GM21529 (cell line): ENCODE measurements around the gene MAS1.
"Not testable (repeated sequence)": the region's sequence is repeated elsewhere in the genome, so short reads cannot be mapped to it uniquely, and the experiment has no call there.

Experiments used
- ATAC-seq: cut with Tn5 transposase; IDR thresholded peaks from one replicate; pipeline ENCODE4 v1.9.1; 2021; ENCODE audit not compliant: unreplicated experiment

The MAS1 gene

DNA sequence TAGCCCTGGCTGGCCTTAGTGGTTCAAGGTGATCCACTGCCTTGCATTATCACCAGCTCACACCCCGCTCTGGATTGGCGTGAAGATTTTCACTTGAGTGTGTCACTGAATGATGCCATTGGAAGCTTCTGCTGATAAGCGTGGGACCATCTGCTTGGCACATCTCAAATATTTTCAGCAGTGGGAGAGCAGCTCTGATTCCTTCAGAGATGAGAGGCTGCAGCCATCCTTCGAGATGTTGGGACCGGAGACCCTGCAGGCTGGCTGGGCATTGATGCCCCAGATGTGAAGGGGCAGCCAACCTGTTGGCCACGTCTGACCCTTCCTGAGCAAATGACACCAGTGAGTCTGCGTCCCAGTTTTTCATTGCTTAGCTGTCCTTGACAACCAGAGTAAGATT, at the start of gene MAS1:
Gene MAS1 (plus strand): TSS at position 197 of the 400 bp plus-strand sequence. CDS start 15,968 bp downstream, outside the sequence.
- ATAC-seq = no peak

DNA sequence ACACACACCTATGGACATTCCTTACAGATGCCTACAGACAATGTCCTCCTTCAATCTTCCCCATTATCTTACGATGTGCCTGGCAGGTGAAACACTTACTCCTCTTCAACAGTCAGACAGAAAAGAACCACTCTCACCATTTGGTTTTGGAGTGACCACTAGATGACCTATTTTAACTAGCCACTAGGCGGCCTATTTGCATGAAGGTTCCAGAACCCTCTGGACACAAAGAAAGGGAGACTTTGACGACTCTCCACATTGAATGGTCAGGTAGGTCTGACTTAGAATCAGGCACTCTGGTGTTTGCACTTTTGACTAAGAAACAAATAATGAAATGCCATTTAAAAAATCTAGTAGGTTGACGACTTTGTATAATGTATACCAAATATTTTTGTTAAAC, 48.8 kb upstream of the MAS1 start:
- ATAC-seq = no peak

DNA sequence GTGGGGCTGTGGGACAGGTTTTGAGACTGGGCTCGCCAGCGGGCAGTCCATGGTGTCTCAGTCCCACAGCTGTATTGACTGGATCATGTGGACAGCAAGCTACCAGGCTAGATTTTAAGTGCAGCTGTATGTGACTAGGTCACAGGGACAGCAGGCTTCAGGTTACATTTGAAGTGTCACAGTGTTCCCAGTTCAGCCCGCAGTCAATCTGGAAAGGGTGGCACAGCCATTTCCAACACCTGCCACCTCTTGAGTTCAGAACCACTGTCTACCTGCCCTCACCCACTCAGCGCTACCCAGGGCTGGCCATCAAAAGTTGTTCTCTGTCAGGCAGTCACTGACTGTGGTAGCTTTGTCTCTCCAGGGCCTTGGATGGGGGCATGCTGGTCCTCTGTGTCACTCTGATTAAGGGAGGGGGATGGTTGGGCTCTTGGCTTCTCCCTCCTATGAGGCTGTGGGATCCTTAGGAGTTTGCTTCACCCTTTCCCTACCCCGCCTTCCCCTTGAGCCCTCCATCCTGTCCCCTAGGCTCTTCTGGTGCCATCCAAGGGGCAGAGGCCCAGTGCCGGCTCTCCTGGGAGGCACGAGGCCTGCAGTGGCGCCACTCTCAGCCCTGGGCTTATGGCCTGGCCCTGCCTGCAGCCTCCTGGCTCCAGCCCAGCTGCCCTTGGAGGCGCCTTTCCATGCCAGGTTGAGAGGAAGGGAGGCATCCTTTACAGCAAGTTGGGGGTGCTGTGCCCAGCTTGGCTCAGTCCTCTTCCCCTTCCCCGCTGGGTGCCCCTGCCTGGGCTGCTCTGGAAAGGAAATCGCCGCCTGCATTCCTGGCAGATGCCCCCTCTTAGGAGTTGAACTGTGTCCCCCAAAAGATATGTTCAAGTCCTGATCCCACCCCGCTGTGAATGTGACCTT, 45.8 kb upstream of the MAS1 start:
- no peak for ATAC-seq

DNA sequence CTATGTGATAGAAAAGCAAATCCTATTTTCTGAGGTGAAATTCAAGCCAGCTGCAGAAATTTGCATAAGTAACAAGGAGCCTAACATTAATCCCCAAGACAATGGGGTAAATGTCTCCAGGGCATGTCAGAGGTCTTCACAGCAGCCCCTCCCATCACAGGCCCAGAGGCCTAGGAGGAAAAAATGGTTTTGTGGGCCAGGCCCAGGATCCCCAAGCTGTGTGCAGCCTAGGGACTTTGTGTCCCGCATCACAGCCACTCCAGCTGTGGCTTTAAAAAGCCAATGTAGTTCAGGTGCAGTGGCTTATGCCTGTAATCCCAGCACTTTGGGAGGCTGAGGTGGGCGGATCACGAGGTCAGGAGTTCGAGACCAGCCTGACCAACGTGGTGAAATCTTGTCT, 42.2 kb upstream of the MAS1 start:
- ATAC-seq = not testable (repeated sequence)

DNA sequence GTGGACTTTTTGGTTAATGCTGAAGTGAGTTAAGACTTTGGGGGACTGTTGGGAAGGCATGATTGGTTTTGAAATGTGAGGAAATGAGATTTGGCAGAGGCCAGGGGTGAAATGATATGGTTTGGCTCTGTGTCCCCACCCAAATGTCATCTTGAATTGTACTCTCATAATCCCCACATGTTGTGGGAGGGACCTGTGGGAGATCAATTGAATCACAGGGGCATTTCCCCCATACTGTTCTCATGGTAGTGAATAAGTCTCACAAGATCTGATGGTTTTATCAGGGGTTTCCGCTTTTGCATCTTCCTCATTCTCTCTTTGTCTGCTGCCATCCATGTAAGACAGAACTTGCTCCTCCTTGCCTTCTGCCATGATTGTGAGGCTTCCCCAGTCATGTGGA, 40.9 kb upstream of the MAS1 start:
- ATAC-seq = not testable (repeated sequence)

DNA sequence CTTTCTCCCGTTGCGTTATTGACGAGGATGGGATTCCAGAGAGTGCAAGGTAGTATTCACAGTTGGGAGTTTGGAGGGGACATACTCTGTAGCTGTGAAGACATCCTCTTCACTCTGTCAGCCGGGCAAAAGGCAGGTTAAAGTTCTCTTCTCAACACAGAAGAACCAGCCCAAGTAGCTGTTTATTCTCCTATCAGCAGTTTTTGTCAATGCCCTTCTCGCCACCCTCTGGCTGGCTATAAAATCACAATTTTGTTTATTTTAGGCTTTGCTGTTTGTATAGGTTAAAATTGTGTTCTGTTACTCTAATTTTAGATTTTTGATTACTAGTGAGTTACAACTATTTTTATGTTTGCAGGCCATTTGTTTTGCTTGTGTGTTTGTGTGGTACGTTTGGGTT, 37.9 kb upstream of the MAS1 start:
- no peak for ATAC-seq

DNA sequence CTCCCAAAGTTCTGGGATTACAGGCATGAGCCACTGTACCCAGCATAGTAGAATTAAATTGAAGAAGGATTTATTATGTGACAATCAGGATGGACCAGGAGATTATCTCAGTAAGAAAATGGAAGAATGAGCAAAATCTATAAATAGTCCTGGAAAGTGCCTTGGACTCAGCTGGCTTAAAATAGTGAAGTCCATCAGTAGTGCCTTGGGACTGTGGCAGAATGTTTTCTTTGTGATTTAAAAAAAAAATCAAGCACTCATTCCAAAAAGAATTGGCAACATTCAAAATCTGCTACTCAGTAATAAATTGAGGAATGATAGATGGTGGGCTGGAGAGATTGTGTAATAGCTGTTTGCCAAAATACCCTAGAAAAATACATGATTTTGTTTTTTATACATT, 37.0 kb upstream of the MAS1 start:
- ATAC-seq = no peak

DNA sequence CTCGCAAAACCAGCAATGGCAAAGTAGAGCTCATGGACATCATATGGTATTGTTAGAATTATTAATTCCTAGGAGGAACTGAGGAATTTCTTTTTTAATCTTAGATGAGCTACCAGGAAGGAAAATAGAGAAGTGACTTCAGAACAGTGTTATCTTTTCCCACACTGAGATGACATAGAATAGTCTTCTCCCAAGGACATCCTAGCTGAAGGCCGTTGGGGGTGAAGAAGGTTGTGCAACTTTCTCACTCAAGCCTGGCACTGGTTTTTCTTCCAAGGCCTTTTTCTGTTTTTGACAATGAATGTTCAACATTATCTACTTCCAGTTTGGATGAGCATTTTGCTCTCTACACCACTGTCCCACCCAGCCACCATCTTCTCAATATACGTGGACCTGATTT, 35.8 kb upstream of the MAS1 start:
- no peak for ATAC-seq

DNA sequence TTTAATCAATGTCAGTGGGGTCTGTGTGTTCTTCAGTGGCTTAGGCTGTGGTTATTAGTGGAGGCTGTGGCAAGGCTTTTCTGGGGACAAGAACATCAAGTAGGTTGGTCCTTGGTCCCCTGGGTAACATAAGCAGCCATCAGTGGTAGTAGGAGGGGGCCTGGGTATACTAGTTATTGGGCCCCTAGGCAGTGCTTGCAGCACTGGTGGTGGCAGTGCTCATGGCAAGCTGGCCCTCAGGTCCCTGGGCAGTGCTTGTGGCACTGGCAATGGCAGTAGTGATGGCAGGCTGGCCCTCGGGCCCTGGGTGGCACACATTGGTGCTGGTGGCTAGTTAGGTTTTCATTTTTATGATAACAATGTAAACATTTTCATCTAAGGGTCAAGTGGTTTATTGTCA, 32.5 kb upstream of the MAS1 start:
- no peak for ATAC-seq

DNA sequence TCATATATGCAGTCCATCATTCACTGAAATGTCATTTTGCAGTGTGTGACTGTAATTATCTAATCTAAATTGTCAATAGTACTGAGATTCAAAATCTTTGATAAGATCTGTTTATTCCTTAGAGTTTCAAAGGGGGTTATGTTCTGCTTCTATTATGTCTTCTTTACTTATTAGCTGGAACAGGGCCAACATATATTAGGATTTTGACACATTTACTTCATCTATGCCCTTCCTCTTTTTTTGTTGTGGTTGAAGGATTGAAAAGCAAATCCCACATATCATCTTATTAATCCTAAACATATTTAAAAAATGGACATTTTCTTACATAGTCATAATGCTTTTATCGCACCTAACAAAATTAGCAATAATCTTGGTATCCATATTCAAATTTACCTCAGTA, 30.3 kb upstream of the MAS1 start:
- no peak for ATAC-seq

DNA sequence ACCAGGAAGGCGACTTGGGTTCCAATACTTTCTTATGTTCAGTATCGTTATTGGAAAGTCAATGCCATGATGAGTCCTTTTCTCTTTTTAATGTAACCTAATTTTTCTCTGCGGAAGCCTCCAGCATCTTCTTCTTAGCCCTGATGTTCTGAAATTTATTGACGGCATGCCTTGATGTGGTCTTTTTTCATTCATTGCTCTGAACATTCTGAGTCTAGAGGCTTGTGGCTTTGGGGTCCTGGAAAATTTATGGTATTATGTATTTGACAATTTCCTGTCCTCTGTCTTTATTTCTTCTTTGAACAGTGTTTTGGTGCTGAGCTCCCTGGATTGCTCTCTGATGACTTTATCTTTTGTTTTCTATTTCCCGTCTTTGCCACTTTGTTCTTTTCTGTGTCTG, 28.7 kb upstream of the MAS1 start:
- no peak for ATAC-seq

DNA sequence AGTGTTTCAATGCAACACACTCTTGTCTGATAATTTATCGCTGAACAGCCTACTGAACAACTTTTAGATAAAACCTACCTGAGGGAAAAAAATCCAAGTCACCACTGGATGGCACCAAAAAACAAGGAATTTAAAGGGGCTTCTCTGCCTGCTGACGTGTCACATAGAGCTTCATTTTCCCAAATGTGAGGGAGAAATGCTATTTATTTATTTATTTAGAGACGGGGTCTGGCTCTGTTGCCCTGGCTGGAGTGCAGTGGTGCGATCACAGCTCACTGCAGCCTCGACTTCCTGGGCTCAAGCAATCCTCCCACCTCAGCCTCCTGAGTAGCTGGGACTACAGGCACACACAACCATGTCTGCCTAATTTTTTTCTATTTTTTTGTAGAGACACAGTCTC, 27.4 kb upstream of the MAS1 start:
- ATAC-seq = not testable (repeated sequence)

DNA sequence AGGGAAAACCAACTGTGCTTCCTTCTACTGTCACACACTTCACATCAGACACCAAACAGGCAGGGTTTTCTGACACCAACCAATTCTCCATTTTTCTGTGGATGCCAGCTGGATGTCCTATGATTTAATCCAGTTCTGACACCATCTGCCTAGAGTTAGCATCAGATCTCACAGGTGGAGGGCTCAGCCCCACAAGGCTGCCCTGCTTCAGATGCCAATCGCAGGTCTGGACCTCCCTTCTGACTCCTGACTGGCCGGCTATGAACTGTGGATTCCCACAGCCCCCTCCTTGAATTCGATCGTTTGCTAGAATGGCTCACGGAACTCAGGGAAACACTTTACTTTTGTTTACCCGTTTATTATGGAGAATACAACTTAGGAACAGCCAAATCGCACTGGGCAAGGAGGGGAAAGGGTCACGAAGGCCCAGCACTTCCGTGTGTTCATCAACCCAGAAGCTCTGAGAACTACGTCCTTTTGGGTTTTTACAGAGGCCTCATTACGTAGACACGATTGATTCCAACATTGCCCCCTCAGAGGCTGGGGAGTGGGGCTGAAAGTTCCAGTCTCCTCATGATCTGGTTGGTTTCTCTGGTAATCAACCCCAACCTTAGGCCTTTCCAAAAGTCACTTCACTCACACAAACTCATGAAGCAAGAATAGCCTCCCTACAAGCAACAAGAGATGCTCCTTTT, 25.4 kb upstream of the MAS1 start:
- ATAC-seq = no peak

DNA sequence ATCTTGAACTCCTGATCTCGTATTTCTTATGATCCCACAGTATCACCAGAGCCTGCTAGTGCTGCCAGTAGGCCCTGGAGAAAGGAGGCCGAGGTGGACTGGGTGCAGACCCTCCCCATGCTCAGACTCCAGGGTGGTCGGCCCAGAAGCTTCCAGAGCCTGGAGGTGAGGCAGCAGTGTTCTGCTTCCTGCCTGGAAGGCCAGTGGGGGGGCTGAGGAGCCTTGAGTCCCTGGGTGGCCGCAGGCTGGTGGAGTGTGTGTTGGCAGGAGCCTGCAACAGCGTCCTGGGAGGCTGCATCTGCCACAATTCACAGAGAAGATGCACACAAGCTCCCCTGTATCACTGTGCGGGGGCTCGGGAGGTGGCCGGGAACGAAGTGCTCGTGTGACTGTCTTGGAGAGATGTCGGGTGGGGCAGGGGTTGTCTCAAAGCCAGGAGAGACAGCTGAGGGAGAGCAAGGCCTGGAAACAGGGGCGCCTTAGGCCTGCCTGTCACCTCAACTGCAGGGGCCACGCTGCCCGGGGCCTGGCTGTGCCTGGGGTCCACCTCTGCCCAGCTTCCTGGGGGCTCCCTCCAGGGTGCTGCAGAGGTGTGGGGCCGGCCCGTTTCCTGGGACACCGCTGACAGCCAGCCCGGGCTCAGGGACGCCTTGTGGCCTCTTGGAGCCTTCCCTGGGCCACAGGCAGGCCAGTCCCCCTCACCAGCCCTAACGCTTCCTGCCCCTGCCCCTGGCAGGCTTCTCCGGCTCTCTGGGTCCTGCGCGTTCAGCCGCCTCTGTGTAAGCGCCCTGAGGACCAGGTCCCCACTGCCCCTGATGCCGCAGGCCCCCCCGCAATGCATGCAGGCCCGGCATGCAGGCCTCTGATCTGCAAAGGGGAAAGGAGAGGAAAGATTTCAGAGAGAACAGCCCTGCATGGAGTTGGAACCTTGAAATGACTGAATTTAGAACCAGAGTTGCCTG, 24.2 kb upstream of the MAS1 start:
- no peak for ATAC-seq

DNA sequence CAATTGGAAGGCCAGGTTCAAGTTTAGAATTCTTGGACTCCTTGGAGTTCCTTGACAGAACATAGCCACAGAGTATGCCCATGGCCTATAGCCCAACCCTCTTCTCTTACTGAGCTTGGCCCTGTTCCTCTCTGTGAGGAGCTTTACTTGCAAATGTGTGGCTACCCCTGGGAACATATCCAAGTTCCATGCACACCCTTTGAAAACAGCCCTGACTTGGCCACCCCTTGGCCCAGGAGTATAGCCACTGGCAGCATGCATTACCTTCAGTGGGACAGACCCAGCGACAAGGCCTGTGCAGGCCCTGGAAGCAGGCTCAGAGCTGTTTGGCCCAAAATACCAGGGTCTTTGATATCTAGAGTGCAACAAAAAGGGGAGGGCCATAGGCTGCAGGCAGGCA, 19.5 kb upstream of the MAS1 start:
- no peak for ATAC-seq

DNA sequence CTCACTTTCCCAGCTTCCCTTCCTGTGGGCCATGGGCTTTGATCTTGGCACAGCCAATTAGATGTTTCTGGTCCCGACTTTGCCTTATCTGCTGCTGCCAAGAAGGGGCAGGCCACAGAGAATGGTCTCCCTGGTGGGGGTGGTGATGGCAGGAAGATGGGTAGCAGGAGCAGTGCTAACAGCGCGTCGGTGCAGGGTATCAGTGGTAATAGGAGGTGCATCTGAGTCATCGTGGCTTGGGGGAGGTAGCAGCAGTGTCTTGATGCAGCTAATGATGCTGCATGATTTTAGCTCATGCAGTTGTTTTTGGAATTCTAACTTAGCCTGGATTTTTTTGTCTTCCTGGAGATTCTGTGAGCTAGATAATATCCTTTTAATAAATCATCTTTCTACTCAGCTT, 18.9 kb upstream of the MAS1 start:
- no peak for ATAC-seq

DNA sequence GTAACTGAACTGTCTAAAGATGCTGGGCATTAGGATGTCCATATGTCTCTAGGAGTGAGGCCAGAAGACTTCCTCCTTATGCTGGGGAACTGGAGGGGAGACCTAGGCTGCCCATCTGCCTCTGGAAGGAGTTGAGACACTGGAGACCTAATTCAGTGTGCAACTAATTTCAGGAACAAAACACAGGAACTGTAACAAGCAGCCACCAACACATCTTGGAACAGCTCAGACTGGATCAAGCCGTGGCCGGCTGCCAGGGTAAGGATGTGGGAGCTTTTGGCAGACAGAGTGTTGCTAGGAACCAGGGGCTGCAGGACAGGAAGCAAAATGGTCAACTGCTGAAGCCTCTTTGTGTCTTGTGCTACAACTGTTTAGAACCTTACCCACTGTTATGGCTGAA, 16.4 kb upstream of the MAS1 start:
- ATAC-seq = no peak

DNA sequence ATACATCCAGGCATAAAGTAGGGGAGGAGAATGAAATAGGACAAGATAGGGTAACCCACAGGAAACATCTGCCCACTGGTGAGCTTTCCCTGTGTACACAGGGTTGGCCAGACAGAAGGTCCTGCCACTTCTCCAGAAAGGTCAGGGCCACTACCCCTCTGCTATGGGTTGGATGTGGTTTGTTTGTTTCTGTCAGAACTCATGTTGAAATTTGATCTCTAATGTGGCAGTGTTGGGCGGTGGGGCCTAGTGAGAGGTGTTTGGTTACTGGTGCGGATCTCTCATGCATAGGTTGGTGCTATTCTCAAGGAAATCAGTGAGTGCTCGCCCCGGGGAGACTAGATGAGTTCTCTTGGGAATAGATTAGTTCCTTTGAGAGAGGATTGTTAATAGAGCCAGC, 15.6 kb upstream of the MAS1 start:
- no peak for ATAC-seq

DNA sequence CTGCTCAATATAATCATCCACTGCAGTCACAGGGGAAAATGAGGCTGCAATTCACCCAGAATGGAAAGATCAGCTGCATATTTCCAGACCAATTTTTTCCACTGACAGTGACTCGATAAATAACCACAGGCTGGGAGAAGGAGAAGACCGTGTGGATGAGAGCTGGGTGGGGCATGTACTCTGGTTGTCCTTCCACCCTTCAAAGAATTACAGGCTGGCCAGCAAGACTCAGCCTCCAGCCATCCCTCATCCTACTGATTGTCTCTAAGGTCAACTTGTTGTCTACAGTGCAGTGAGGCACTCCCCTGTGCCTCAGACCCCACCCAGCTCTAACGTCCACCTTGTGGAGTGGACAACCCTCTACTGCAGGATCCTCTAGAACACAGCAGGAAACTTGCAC, 14.5 kb upstream of the MAS1 start:
- ATAC-seq = no peak

DNA sequence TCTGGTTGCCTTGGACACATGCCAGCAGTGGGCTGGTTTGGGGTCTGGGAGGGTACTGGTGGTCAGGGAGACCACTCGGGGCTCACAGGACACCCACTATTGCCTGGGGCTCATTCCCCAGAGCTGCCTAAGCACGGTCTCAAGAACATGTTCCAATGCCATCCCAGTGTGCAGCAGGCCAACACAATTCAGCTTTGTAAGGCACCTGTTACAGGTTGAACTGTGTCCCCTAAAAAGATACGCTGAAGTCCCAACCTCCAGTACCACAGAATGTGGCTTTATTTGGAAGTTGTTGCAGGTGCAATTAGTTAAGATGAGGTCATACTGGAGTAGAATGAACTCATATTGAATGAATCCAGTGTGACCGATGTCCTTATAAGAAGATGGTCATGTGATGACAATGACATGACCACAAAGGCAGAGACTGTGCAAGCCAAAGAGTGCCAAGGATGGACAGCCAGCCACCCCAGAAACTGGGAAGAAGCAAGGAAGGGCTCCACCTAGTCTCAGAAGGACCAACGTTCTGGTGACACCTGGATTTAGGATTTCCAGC, 13.5 kb upstream of the MAS1 start:
- ATAC-seq = no peak

DNA sequence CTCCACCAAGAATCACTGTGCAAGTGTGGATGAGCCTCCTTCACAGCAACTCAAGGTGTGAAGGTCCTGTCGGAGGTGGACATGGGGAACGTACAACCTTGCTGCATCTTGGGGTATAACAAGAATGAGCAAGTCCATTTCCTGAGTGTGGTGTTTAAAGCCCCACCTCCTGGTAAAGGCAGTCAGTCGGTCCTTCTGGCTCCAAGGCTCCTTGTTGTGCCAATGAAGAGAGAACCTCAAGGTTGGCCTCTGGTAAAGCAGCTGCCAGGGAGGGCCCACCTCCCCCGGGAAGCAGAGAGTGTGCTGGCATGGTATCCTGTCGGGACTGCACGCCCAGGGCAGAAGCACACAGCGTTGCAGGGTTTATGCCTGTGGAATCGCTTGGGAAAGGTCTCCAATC, 12.4 kb upstream of the MAS1 start:
- no peak for ATAC-seq
